ENCODE results near the gene TRPM6. TPM values are rescaled to one million over a fixed set of nuclear protein-coding genes. Genes with fewer than 3 reads are reported as not detected.

Gene TRPM6, protein sequence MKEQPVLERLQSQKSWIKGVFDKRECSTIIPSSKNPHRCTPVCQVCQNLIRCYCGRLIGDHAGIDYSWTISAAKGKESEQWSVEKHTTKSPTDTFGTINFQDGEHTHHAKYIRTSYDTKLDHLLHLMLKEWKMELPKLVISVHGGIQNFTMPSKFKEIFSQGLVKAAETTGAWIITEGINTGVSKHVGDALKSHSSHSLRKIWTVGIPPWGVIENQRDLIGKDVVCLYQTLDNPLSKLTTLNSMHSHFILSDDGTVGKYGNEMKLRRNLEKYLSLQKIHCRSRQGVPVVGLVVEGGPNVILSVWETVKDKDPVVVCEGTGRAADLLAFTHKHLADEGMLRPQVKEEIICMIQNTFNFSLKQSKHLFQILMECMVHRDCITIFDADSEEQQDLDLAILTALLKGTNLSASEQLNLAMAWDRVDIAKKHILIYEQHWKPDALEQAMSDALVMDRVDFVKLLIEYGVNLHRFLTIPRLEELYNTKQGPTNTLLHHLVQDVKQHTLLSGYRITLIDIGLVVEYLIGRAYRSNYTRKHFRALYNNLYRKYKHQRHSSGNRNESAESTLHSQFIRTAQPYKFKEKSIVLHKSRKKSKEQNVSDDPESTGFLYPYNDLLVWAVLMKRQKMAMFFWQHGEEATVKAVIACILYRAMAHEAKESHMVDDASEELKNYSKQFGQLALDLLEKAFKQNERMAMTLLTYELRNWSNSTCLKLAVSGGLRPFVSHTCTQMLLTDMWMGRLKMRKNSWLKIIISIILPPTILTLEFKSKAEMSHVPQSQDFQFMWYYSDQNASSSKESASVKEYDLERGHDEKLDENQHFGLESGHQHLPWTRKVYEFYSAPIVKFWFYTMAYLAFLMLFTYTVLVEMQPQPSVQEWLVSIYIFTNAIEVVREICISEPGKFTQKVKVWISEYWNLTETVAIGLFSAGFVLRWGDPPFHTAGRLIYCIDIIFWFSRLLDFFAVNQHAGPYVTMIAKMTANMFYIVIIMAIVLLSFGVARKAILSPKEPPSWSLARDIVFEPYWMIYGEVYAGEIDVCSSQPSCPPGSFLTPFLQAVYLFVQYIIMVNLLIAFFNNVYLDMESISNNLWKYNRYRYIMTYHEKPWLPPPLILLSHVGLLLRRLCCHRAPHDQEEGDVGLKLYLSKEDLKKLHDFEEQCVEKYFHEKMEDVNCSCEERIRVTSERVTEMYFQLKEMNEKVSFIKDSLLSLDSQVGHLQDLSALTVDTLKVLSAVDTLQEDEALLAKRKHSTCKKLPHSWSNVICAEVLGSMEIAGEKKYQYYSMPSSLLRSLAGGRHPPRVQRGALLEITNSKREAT (N-terminal part only)
- total RNA-seq (0.12 and 0.22 TPM in 2 replicates), polyA plus RNA-seq (0.01 and 0.02 TPM in 2 replicates), polyA minus RNA-seq (0.02 and 0.07 TPM in 2 replicates), Bru-seq, nascent RNA (percentile 23 among the genes with signal in this experiment), BruChase-seq, experiment 1, labeled RNA remaining after a 6-hour chase (percentile 15 among the genes with signal in this experiment), BruChase-seq, experiment 2, labeled RNA remaining after a 2-hour chase (percentile 17 among the genes with signal in this experiment)
- polyA plus RNA-seq (2011; cell fraction: cytosol; rRNA removed): 0.01 TPM in 2 replicates
- polyA plus RNA-seq (2011; cell fraction: nucleus; rRNA removed): 0.03 and 0.25 TPM in 2 replicates
- not detected in 2 replicates for polyA plus RNA-seq (2012)
- not detected for polyA minus RNA-seq (2011; cell fraction: cytosol; rRNA and poly(A)+ RNA removed)
- 0.14 and 0.24 TPM in 2 replicates for polyA minus RNA-seq (2011; cell fraction: nucleus; rRNA and poly(A)+ RNA removed)
- long read RNA-seq, partial matches to known transcripts: 0 of 1 reads
- long read RNA-seq, other reads (novel, unspliced or antisense): 1 of 1 reads

DNA sequence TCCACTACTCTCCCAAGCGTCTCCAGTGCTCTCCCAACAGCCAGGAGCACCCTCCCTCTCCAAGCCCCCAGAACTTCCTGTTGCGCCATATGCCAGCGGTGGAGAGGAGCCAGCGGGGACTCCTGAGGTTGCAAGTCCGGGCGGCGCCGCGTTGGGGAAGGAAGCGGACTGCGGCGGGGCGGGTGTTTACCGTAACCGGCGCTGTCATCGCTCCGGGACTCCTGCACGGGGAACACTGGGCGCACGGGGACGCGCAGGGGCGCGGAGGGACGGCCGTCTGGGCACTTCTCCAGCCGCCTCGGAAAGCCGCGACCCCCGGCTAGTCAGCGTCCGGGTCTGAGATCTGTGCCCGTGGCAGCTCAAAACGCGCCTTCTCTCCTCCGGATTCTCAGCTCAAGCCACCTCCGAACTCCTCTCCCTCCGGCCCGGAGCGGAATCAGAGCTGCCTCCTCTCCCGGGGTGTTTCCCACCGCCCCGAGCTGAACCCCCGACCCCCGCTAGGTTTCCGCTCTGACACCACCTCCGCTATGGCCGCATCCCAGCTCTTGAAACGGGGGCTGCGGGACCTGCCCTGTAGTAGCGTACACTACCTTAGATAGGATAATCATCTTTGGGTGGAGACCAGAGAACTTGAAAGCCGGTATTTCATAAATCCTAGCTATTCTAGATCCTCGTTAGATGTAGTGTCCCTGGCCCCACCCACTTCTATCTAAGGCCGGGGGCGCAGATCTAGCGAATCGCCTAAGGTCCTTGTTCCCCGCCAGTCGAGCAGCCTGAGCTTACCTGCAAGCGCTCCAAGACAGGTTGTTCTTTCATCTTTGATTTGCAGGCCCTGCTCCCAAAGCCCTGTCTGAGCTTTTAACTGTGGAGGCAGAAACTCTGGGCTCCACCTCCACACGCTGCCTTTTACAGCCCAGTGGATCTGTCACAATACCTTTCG is at the start of gene TRPM6:
TRPM6 (minus strand) TSS at position 881 of the 940 bp plus-strand sequence; CDS start at position 816, 65 bp downstream.
- POLR2A ChIA-PET: no interaction called here
- intact Hi-C loops (cut with micrococcal nuclease): loop anchor here (2.0 kb wide), 2 partner anchors 25 to 65 kb away; partner anchors contain the start of gene C9orf40

More for the DNA sequence above, at the start of gene TRPM6:
- Histone ChIP-seq H3K4me1 (ENCODE audit: control insufficient read depth, extremely low read depth, insufficient read depth, low read length) (peaks cover 6% of the 10 kb centered on the region), H3K9ac (replicated peaks; ENCODE audit: extremely low read depth, insufficient read depth, low read length) (no peak within 1 kb of the TSS), H3K36me3 (ENCODE audit: control insufficient read depth in 2 of 2, extremely low read depth in 1 of 2, insufficient read depth in 2 of 2, low read length in 2 of 2) (no peaks in the 10 kb centered on the region), H3K9me3 (replicated peaks; ENCODE audit: control insufficient read depth, insufficient read depth, low read length) (no peaks in the 10 kb centered on the region), H3K27ac (ENCODE audit: insufficient read depth, low read depth, low read length) (no peak within 1 kb of the TSS), H3K79me2 (ENCODE audit: control insufficient read depth, insufficient read depth, low read length) (no peaks in the 10 kb centered on the region), H3K4me3 (replicated peaks in 1 of 3; ENCODE audit: insufficient read depth in 1 of 3, low read depth in 1 of 3, low read length in 3 of 3) (peak within 1 kb of the TSS; percentile 51 to 59 (median 53)), H3K4me2 (ENCODE audit: insufficient read depth, low read length) (peak within 1 kb of the TSS; percentile 22), H2AFZ (ENCODE audit: low read depth, low read length) (peak within 1 kb of the TSS; percentile 87), H3K9me1 (replicated peaks; ENCODE audit: control insufficient read depth, extremely low read depth, insufficient read depth, low read length) (no peaks in the 10 kb centered on the region), H4K20me1 (replicated peaks; ENCODE audit: control insufficient read depth, extremely low read depth, insufficient read depth, low read length) (no peaks in the 10 kb centered on the region), H3K27me3 (ENCODE audit: control insufficient read depth in 2 of 2, insufficient read depth in 2 of 2, low read length in 2 of 2) (peaks cover 2 to 12% of the 10 kb centered on the region in 2 experiments)
- FAIRE-seq (peak; percentile 82), DNase-seq (ENCODE audit: low read depth, low spot score) (peak; percentile 48)
- no TSS peak for BruUV-seq (replicated peaks)
- CTCF ChIA-PET: interaction anchor here (0.7 to 2.2 kb wide), 5 partner anchors 15 to 141 kb away, joined by 3 to 10 read pairs (median 4); partner anchors contain the start of gene C9orf40
- dilution Hi-C loops (cut with MboI; ENCODE audit: extremely low pct_ligation_motif_present, low sequenced_read_pairs): no loop called here
- TF ChIP-seq POLR2A (IDR thresholded peaks at IDR 0.05; ENCODE audit: low read depth, low read length) (no peak), FOS (IDR thresholded peaks at IDR 0.05; ENCODE audit: borderline replicate concordance, insufficient read depth, low read length) (no peak), MYC (IDR thresholded peaks at IDR 0.05; ENCODE audit: low read depth, low read length) (no peak), GATA2 (IDR thresholded peaks at IDR 0.05; ENCODE audit: insufficient read depth, insufficient read length, low read depth, low read length) (no peak), EZH2 (IDR thresholded peaks at IDR 0.05; ENCODE audit: borderline replicate concordance, low read depth, low read length, severe bottlenecking) (no peak), POLR2AphosphoS5 (IDR thresholded peaks at IDR 0.05; ENCODE audit: insufficient read depth, low read depth, low read length) (no peak), JUN (IDR thresholded peaks at IDR 0.05; ENCODE audit: borderline replicate concordance, insufficient read depth, insufficient read length, low read depth) (no peak)
- TF ChIP-seq, protein P1, sequence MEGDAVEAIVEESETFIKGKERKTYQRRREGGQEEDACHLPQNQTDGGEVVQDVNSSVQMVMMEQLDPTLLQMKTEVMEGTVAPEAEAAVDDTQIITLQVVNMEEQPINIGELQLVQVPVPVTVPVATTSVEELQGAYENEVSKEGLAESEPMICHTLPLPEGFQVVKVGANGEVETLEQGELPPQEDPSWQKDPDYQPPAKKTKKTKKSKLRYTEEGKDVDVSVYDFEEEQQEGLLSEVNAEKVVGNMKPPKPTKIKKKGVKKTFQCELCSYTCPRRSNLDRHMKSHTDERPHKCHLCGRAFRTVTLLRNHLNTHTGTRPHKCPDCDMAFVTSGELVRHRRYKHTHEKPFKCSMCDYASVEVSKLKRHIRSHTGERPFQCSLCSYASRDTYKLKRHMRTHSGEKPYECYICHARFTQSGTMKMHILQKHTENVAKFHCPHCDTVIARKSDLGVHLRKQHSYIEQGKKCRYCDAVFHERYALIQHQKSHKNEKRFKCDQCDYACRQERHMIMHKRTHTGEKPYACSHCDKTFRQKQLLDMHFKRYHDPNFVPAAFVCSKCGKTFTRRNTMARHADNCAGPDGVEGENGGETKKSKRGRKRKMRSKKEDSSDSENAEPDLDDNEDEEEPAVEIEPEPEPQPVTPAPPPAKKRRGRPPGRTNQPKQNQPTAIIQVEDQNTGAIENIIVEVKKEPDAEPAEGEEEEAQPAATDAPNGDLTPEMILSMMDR (IDR thresholded peaks at IDR 0.05; ENCODE audit: extremely low read depth in 1 of 2, insufficient read depth in 1 of 2, low read depth in 1 of 2, low read length in 2 of 2): no peak
- TF ChIP-seq, protein P2, sequence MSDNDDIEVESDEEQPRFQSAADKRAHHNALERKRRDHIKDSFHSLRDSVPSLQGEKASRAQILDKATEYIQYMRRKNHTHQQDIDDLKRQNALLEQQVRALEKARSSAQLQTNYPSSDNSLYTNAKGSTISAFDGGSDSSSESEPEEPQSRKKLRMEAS (IDR thresholded peaks at IDR 0.05; ENCODE audit: insufficient read depth, insufficient read length): no peak

Measured in endothelial cell of umbilical vein (primary cell).